IPS-18a (cell line): ENCODE data around the gene SMIM12.
"Not testable (repeated sequence)": the region's sequence is repeated elsewhere in the genome, so short reads cannot be mapped to it uniquely, and the experiment has no call there.

Source experiments
- H3K27ac ChIP-seq: one replicate; pipeline ENCODE4 v1.5.1; 2013; ENCODE audit warnings: low read length
- H3K27me3 ChIP-seq: one replicate; pipeline ENCODE4 v1.6.1; 2013; ENCODE audit warnings: mild to moderate bottlenecking, low read length; ENCODE audit not compliant: control insufficient read depth, insufficient read depth
- H3K36me3 ChIP-seq: one replicate; pipeline ENCODE4 v1.6.1; 2013; ENCODE audit warnings: low read depth, low read length; ENCODE audit not compliant: control insufficient read depth
- H3K4me1 ChIP-seq: one replicate; pipeline ENCODE4 v1.6.1; 2013; ENCODE audit warnings: low read depth, low read length; ENCODE audit not compliant: control insufficient read depth
- H3K4me3 ChIP-seq: one replicate; pipeline ENCODE4 v1.5.1; 2013; ENCODE audit warnings: low read length
- H3K9ac ChIP-seq: one replicate; pipeline ENCODE4 v1.6.1; 2013; ENCODE audit warnings: mild to moderate bottlenecking, low read length, moderate library complexity
- H3K9me3 ChIP-seq: one replicate; pipeline ENCODE4 v1.6.1; 2013; ENCODE audit warnings: low read depth, low read length; ENCODE audit not compliant: control insufficient read depth

SMIM12 gene

GRCh38 chr1:34840426-34840825, 19.1 kb downstream of the SMIM12 start:
- H3K9ac ChIP-seq, result no peak overlapping the region
- no peaks in the 10 kb centered on the region for H3K9me3 ChIP-seq
- H3K27me3 ChIP-seq, result no peaks in the 10 kb centered on the region
- H3K4me3 ChIP-seq, result no peak overlapping the region
- no peaks in the 10 kb centered on the region for H3K36me3 ChIP-seq
- no peak overlapping the region for H3K27ac ChIP-seq
- H3K4me1 ChIP-seq, result peaks cover 22% of the 10 kb centered on the region

- Histone ChIP-seq H3K9ac (no peak overlapping the region), H3K9me3 (no peaks in the 10 kb centered on the region), H3K27ac (no peak overlapping the region), H3K27me3 (no peaks in the 10 kb centered on the region), H3K4me1 (peaks cover 22% of the 10 kb centered on the region), H3K4me3 (no peak overlapping the region), H3K36me3 (no peaks in the 10 kb centered on the region)
Measured at GRCh38 chr1:34839526-34840305, 19.8 kb downstream of the SMIM12 start.

GRCh38 chr1:34833711-34834110, 25.8 kb downstream of the SMIM12 start:
- Histone ChIP-seq H3K9ac (no peak overlapping the region), H3K27ac (no peak overlapping the region)

GRCh38 chr1:34831721-34832246, 27.8 kb downstream of the SMIM12 start:
- no peaks in the 10 kb centered on the region for H3K9me3 ChIP-seq
- H3K4me3 ChIP-seq, result no peak overlapping the region
- no peaks in the 10 kb centered on the region for H3K36me3 ChIP-seq
- no peak overlapping the region for H3K27ac ChIP-seq
- H3K27me3 ChIP-seq, result no peaks in the 10 kb centered on the region
- H3K9ac ChIP-seq, result no peak overlapping the region
- H3K4me1 ChIP-seq, result no peaks in the 10 kb centered on the region

More at GRCh38 chr1:34833711-34834110, 25.8 kb downstream of the SMIM12 start:
- Histone ChIP-seq H3K36me3 (no peaks in the 10 kb centered on the region), H3K4me3 (no peak overlapping the region), H3K27me3 (no peaks in the 10 kb centered on the region), H3K4me1 (no peaks in the 10 kb centered on the region), H3K9me3 (no peaks in the 10 kb centered on the region)

- Histone ChIP-seq H3K4me3 (no peak overlapping the region), H3K36me3 (no peaks in the 10 kb centered on the region), H3K9ac (no peak overlapping the region), H3K27ac (no peak overlapping the region), H3K4me1 (no peaks in the 10 kb centered on the region), H3K9me3 (no peaks in the 10 kb centered on the region), H3K27me3 (no peaks in the 10 kb centered on the region)
Measured at GRCh38 chr1:34829250-34829649, 30.3 kb downstream of the SMIM12 start.

- no peaks in the 10 kb centered on the region for H3K9me3 ChIP-seq
- no peaks in the 10 kb centered on the region for H3K36me3 ChIP-seq
- no peak overlapping the region for H3K4me3 ChIP-seq
- H3K27me3 ChIP-seq, result no peaks in the 10 kb centered on the region
- H3K27ac ChIP-seq, result no peak overlapping the region
- no peak overlapping the region for H3K9ac ChIP-seq
- H3K4me1 ChIP-seq, result no peaks in the 10 kb centered on the region
Measured at GRCh38 chr1:34828611-34829010, 30.9 kb downstream of the SMIM12 start.

- Histone ChIP-seq H3K9me3 (no peaks in the 10 kb centered on the region), H3K4me1 (no peaks in the 10 kb centered on the region), H3K9ac (no peak overlapping the region), H3K27ac (no peak overlapping the region), H3K27me3 (no peaks in the 10 kb centered on the region), H3K4me3 (no peak overlapping the region), H3K36me3 (no peaks in the 10 kb centered on the region)
Measured at GRCh38 chr1:34827341-34827941, 32.1 kb downstream of the SMIM12 start.

GRCh38 chr1:34825455-34826091, 34.0 kb downstream of the SMIM12 start:
- no peaks in the 10 kb centered on the region for H3K4me1 ChIP-seq
- H3K9me3 ChIP-seq, result no peaks in the 10 kb centered on the region
- H3K27ac ChIP-seq, result no peak overlapping the region
- no peaks in the 10 kb centered on the region for H3K36me3 ChIP-seq
- no peaks in the 10 kb centered on the region for H3K27me3 ChIP-seq
- no peak overlapping the region for H3K4me3 ChIP-seq
- no peak overlapping the region for H3K9ac ChIP-seq

GRCh38 chr1:34824817-34825454, 34.6 kb downstream of the SMIM12 start:
- Histone ChIP-seq H3K4me3 (no peak overlapping the region), H3K36me3 (no peaks in the 10 kb centered on the region), H3K27me3 (no peaks in the 10 kb centered on the region), H3K4me1 (no peaks in the 10 kb centered on the region), H3K27ac (no peak overlapping the region), H3K9ac (no peak overlapping the region), H3K9me3 (no peaks in the 10 kb centered on the region)

- Histone ChIP-seq H3K9me3 (no peaks in the 10 kb centered on the region), H3K27ac (no peak overlapping the region), H3K36me3 (no peaks in the 10 kb centered on the region), H3K27me3 (no peaks in the 10 kb centered on the region), H3K4me1 (no peaks in the 10 kb centered on the region), H3K9ac (no peak overlapping the region), H3K4me3 (no peak overlapping the region)
Measured at GRCh38 chr1:34822202-34822601, 37.3 kb downstream of the SMIM12 start.

GRCh38 chr1:34818862-34819261, 40.7 kb downstream of the SMIM12 start:
- not testable (repeated sequence) for H3K36me3 ChIP-seq, H3K27me3 ChIP-seq, H3K9me3 ChIP-seq, H3K4me3 ChIP-seq, H3K9ac ChIP-seq, H3K4me1 ChIP-seq, H3K27ac ChIP-seq
